H1 (cell line): ENCODE data around the gene TMEM178B. TPM values are rescaled to one million over a fixed set of nuclear protein-coding genes. Genes with fewer than 3 reads are reported as not detected.

Experiments
- CTCF ChIA-PET: fragments of 300-600 bp; sonication (Branson Sonifier 250); formaldehyde crosslinking; loops from one replicate; lab custom pipeline; 2021; ENCODE audit not compliant: partially characterized antibody; lab: Charles Lee
- POLR2A ChIA-PET: fragments of 300-600 bp; sonication (Branson Sonifier 250); formaldehyde crosslinking; loops from one replicate; lab custom pipeline; 2021; ENCODE audit warnings: inconsistent platforms; ENCODE audit not compliant: partially characterized antibody; lab: Charles Lee
- DNase-seq, 2 experiments: peaks; one replicate each; pipeline versions ENCODE4 v3.0.0 to v3.0.0-alpha.2; 2010 to 2022; ENCODE audit warnings: low spot score in 2 of 2, low read depth in 1 of 2, mixed read lengths in 1 of 2
- FAIRE-seq: peaks from 2 replicates; lab custom pipeline; 2011; peaks lifted over from hg19 to GRCh38; lab: Jason Lieb, UNC
- H2AFZ ChIP-seq: 2 replicates; pipeline ENCODE4 v1.8.1; 2012; ENCODE audit warnings: low read length, inconsistent platforms
- H2AK5ac ChIP-seq: 2 replicates; pipeline ENCODE4 v1.6.1; 2013; ENCODE audit warnings: low read depth, low read length
- H2BK120ac ChIP-seq: replicated peaks from 2 replicates; pipeline ENCODE3; 2013; ENCODE audit warnings: low read depth, low read length, inconsistent platforms
- H2BK12ac ChIP-seq: 2 replicates; pipeline ENCODE4 v1.6.1; 2013; ENCODE audit warnings: low read depth, low read length
- H2BK15ac ChIP-seq: 2 replicates; pipeline ENCODE4 v1.6.1; 2013; ENCODE audit warnings: low read length
- H2BK20ac ChIP-seq: 2 replicates; pipeline ENCODE4 v1.6.1; 2013; ENCODE audit warnings: low read length
- H2BK5ac ChIP-seq: 2 replicates; pipeline ENCODE4 v1.6.1; 2013; ENCODE audit warnings: low read depth, low read length
- H3K14ac ChIP-seq: 2 replicates; pipeline ENCODE4 v1.6.1; 2013; ENCODE audit warnings: inconsistent platforms; ENCODE audit not compliant: insufficient read length
- H3K18ac ChIP-seq: 2 replicates; pipeline ENCODE4 v1.6.1; 2013; ENCODE audit warnings: low read length; ENCODE audit errors: extremely low read depth
- H3K23ac ChIP-seq: 2 replicates; pipeline ENCODE4 v1.6.1; 2013; ENCODE audit warnings: inconsistent platforms; ENCODE audit not compliant: insufficient read length
- H3K23me2 ChIP-seq: 2 replicates; pipeline ENCODE4 v1.6.1; 2013; ENCODE audit warnings: low read depth, low read length
- H3K27ac ChIP-seq: 2 replicates; pipeline ENCODE4 v1.6.1; 2011; ENCODE audit warnings: low read depth, low read length, inconsistent platforms
- H3K27me3 ChIP-seq, 4 experiments: replicated peaks in 1 of 4; 1 replicate in 1 of 4; 2 replicates in 3 of 4; pipeline versions ENCODE4 v1.6.1 to v1.8.1; 2011 to 2013; ENCODE audit warnings: low read length in 3 of 4, mild to moderate bottlenecking in 3 of 4, inconsistent platforms in 2 of 4, mixed read lengths in 2 of 4, moderate library complexity in 1 of 4; ENCODE audit not compliant: control insufficient read depth in 3 of 4, insufficient read depth in 3 of 4; ENCODE audit errors: extremely low read depth in 1 of 4
- H3K36me3 ChIP-seq, 4 experiments: 2 replicates each; pipeline versions ENCODE4 v1.6.1 to v1.8.1; 2011 to 2013; ENCODE audit warnings: mild to moderate bottlenecking in 4 of 4, low read length in 3 of 4, moderate library complexity in 2 of 4, control low read depth in 1 of 4, inconsistent platforms in 1 of 4; ENCODE audit not compliant: insufficient read depth in 4 of 4, control insufficient read depth in 2 of 4
- H3K4ac ChIP-seq: replicated peaks from 2 replicates; pipeline ENCODE3; 2013; ENCODE audit warnings: low read length, low read depth, mixed read lengths, inconsistent platforms; ENCODE audit not compliant: insufficient read length
- H3K4me1 ChIP-seq, 4 experiments: replicated peaks in 1 of 4; 1 replicate in 1 of 4; 2 replicates in 3 of 4; pipeline versions ENCODE4 v1.6.1 to v1.8.1; 2011 to 2013; ENCODE audit warnings: low read length in 3 of 4, inconsistent platforms in 2 of 4, mixed read lengths in 1 of 4; ENCODE audit not compliant: insufficient read depth in 4 of 4, control insufficient read depth in 3 of 4
- H3K4me2 ChIP-seq, 2 experiments: 2 replicates each; pipeline versions ENCODE4 v1.6.1 to v1.8.1; 2011 to 2013; ENCODE audit warnings: low read depth in 2 of 2, low read length in 2 of 2, control low read depth in 1 of 2, inconsistent platforms in 1 of 2, mild to moderate bottlenecking in 1 of 2; ENCODE audit not compliant: insufficient read depth in 1 of 2
- H3K4me3 ChIP-seq, 4 experiments: fragments of 200-600, 300-600 bp in 1 of 4; sonication (generic), shearing (Covaris generic), sonication (Bioruptor Twin) in 1 of 4; 2 replicates each; pipeline versions ENCODE4 v1.5.1 to v1.8.1; 2011 to 2016; ENCODE audit warnings: low read length in 4 of 4, low read depth in 3 of 4, control low read depth in 2 of 4, inconsistent platforms in 2 of 4, mild to moderate bottlenecking in 2 of 4, mixed read lengths in 1 of 4, moderate library complexity in 1 of 4; ENCODE audit not compliant: insufficient read depth in 2 of 4; ENCODE audit errors: extremely low read depth in 1 of 4
- H3K56ac ChIP-seq: replicated peaks from 2 replicates; pipeline ENCODE3; 2013; ENCODE audit warnings: low read depth, mild to moderate bottlenecking, mixed read lengths, low read length, inconsistent platforms; ENCODE audit not compliant: insufficient read length
- H3K79me1 ChIP-seq: 2 replicates; pipeline ENCODE4 v1.6.1; 2013; ENCODE audit warnings: low read depth, low read length, control low read depth
- H3K79me2 ChIP-seq, 2 experiments: 2 replicates each; pipeline versions ENCODE4 v1.6.1 to v1.8.1; 2012 to 2013; ENCODE audit warnings: low read length in 2 of 2, mild to moderate bottlenecking in 2 of 2, inconsistent platforms in 1 of 2; ENCODE audit not compliant: insufficient read depth in 2 of 2, control insufficient read depth in 1 of 2
- H3K9ac ChIP-seq, 4 experiments: replicated peaks in 1 of 4; 1 replicate in 1 of 4; 2 replicates in 3 of 4; pipeline versions ENCODE4 v1.6.1 to v1.8.1; 2011 to 2013; ENCODE audit warnings: low read depth in 3 of 4, low read length in 3 of 4, control low read depth in 2 of 4, mild to moderate bottlenecking in 2 of 4, moderate library complexity in 2 of 4, inconsistent platforms in 1 of 4; ENCODE audit errors: extremely low read depth in 1 of 4
- H3K9me3 ChIP-seq, 2 experiments: 2 replicates each; pipeline versions ENCODE4 v1.6.1 to v1.8.1; 2012 to 2013; ENCODE audit warnings: mild to moderate bottlenecking in 2 of 2, moderate library complexity in 2 of 2, control low read depth in 1 of 2, inconsistent platforms in 1 of 2, low read depth in 1 of 2, low read length in 1 of 2, mixed read lengths in 1 of 2; ENCODE audit not compliant: insufficient read depth in 2 of 2
- H4K20me1 ChIP-seq, 2 experiments: replicated peaks in 1 of 2; 2 replicates each; pipeline versions ENCODE3 to v1.8.1; 2011 to 2013; ENCODE audit warnings: inconsistent platforms in 2 of 2, low read length in 2 of 2, mild to moderate bottlenecking in 1 of 2; ENCODE audit not compliant: insufficient read depth in 2 of 2, control insufficient read depth in 1 of 2
- H4K5ac ChIP-seq: 2 replicates; pipeline ENCODE4 v1.6.1; 2013; ENCODE audit warnings: low read length, low read depth, mixed read lengths, inconsistent platforms; ENCODE audit not compliant: insufficient read length
- H4K8ac ChIP-seq: 2 replicates; pipeline ENCODE4 v1.8.0; 2013; ENCODE audit warnings: mild to moderate bottlenecking, moderate library complexity, low read length, inconsistent platforms; ENCODE audit not compliant: insufficient read depth; ENCODE audit errors: extremely low read depth
- H4K91ac ChIP-seq: replicated peaks from 2 replicates; pipeline ENCODE3; 2013; ENCODE audit warnings: low read length, mixed read lengths, inconsistent platforms; ENCODE audit not compliant: insufficient read length
- EZH2 ChIP-seq: fragments of 200-600 bp; sonication (generic); IDR thresholded peaks from 2 replicates; pipeline ENCODE4 v1.7.1; 2012; ENCODE audit warnings: low read depth, mild to moderate bottlenecking, moderate library complexity, low read length, inconsistent platforms; ENCODE audit not compliant: severe bottlenecking
- RAD21 ChIP-seq, 2 experiments: IDR thresholded peaks in 1 of 2; conservative IDR thresholded peaks in 1 of 2; 2 replicates each; pipeline ENCODE4 v1.6.1; 2011; ENCODE audit warnings: low read depth in 2 of 2, low read length in 2 of 2, improper control_type of control experiment in 1 of 2, inconsistent platforms in 1 of 2, mild to moderate bottlenecking in 1 of 2, moderate library complexity in 1 of 2
- SRF ChIP-seq: IDR thresholded peaks from 2 replicates; pipeline ENCODE4 v1.6.1; 2011; ENCODE audit warnings: mild to moderate bottlenecking, low read depth, low read length, moderate library complexity
- WGBS, 2 experiments: shearing (Covaris generic) in 1 of 2; methylation state at CpG; one replicate each; pipeline versions ENCODE4 v1.1.6 to v1.1.7; 2013 to 2015; ENCODE audit warnings: low lambda C conversion rate in 2 of 2, mixed read lengths in 2 of 2, inconsistent platforms in 1 of 2, low coverage in 1 of 2, missing lambda C conversion rate in 1 of 2; ENCODE audit not compliant: insufficient replicate concordance in 2 of 2, insufficient coverage in 1 of 2, insufficient read length in 1 of 2; ENCODE audit errors: extremely low coverage in 1 of 2, missing lambda C conversion rate in 1 of 2; 5-methylcytosine and 5-hydroxymethylcytosine counted together
- polyA plus RNA-seq, 7 experiments: library from polyadenylated mRNA; depleted of rRNA in 3 of 7; stranded (reverse) in 5 of 7; unstranded in 2 of 7; fragments of >200 nt in 5 of 7; fragments of 200-250 nt in 2 of 7; gene quantifications; 1 replicate in 5 of 7; 2 replicates in 1 of 7; 4 replicates in 1 of 7; pipeline versions ENCODE4 v1.2.1 to v1.2.3, GENCODE V29; 2011 to 2013; ENCODE audit warnings: missing spikeins in 2 of 7, mixed read lengths in 2 of 7
- total RNA-seq: library from RNA; stranded (reverse); fragmentation: NEBNext Ultra II Directional; extraction: Animal tissue kit (Norgen Biotek cat#: 25700); gene quantifications from 2 replicates; pipeline ENCODE4 v1.2.1, GENCODE V29; 2021

The TMEM178B gene
- total and polyA plus RNA-seq, 2 of the 8 experiments (the other 6 are each of a cell fraction or from before 2014, with no cell fraction given) = 5.3 to 18.1 TPM

- no peak overlapping the region for H2AK5ac ChIP-seq
- POLR2A ChIA-PET = no interaction called here
- no peak for TF ChIP-seq SRF
- no peak for TF ChIP-seq RAD21 (IDR thresholded peaks at IDR 0.05 in 1 of 2, conservative IDR thresholded peaks at IDR 0.05 in 1 of 2; ENCODE audit: low read depth in 2 of 2, low read length in 2 of 2)
- TF ChIP-seq EZH2 = no peak
- TF ChIP-seq, all 59 proteins: peak for 0
- Histone ChIP-seq H3K27ac (no peak overlapping the region), H4K5ac (no peak overlapping the region), H2BK15ac (no peak overlapping the region), H4K8ac (no peak overlapping the region; the same call in 1 of the 2 replicates), H3K36me3 (no peaks in the 10 kb centered on the region), H4K20me1 (no peaks in the 10 kb centered on the region), H3K14ac (no peak overlapping the region), H3K23ac (no peak overlapping the region), H3K9ac (no peak overlapping the region), H3K4me2 (no peak overlapping the region), H3K79me2 (no peaks in the 10 kb centered on the region), H3K4ac (no peak overlapping the region), H3K79me1 (no peaks in the 10 kb centered on the region), H3K27me3 (no peaks in the 10 kb centered on the region), H3K23me2 (no peaks in the 10 kb centered on the region), H3K4me3 (no peak overlapping the region), H3K9me3 (no peaks in the 10 kb centered on the region), H2BK12ac (no peak overlapping the region), H2BK5ac (no peak overlapping the region), H3K56ac (no peak overlapping the region), H2AFZ (no peak overlapping the region), H4K91ac (no peak overlapping the region), H3K18ac (no peak overlapping the region), H3K4me1 (peaks cover 0 to 2% (median under 1%) of the 10 kb centered on the region in 4 experiments; a peak in 3 of 7 replicates), H2BK120ac (no peak overlapping the region), H2BK20ac (no peak overlapping the region)
- CTCF ChIA-PET = interaction anchor here (1.2 to 2.4 kb wide), 5 partner anchors 9 to 379 kb away, joined by 3 to 9 read pairs (median 5); no protein-coding TSS in a partner anchor
- 98% methylated on average over 4 of the region's 4 CpGs; no CpG with 5 or more reads in 1 of the 2 experiments for WGBS, 2 experiments
- FAIRE-seq = no peak
- no peak for DNase-seq
Observed at GRCh38 chr7:141189231-141189630, 115.4 kb downstream of the TMEM178B start.
